Left ventricle myocardium inferior (tissue), 1 donor: ENCODE data around the gene TMPRSS3. TPM values are rescaled to one million over a fixed set of nuclear protein-coding genes. Genes with fewer than 3 reads are reported as not detected.

Experiments used
- DNase-seq: peaks from one replicate; pipeline ENCODE4 v3.0.0-alpha.2; 2020
- H3K27ac ChIP-seq: fragments of 200-600 bp; replicated peaks from 2 replicates; pipeline ENCODE4 v1.8.0; 2021
- H3K27me3 ChIP-seq: fragments of 200-600 bp; 2 replicates; pipeline ENCODE4 v1.8.0; 2021; ENCODE audit warnings: low read depth
- H3K36me3 ChIP-seq: fragments of 200-600 bp; 2 replicates; pipeline ENCODE4 v1.8.0; 2021
- H3K4me1 ChIP-seq: fragments of 200-600 bp; 2 replicates; pipeline ENCODE4 v1.8.0; 2021
- H3K4me3 ChIP-seq: fragments of 200-600 bp; 2 replicates; pipeline ENCODE4 v1.8.0; 2021; ENCODE audit warnings: mild to moderate bottlenecking, moderate library complexity
- H3K9me3 ChIP-seq: fragments of 200-600 bp; replicated peaks from 2 replicates; pipeline ENCODE4 v1.8.0; 2021
- CTCF ChIP-seq: fragments of 200-600 bp; IDR thresholded peaks from 2 replicates; pipeline ENCODE4 v1.8.0; 2021; ENCODE audit warnings: antibody characterized with exemption, mild to moderate bottlenecking, borderline replicate concordance
- intact Hi-C: fragments of 100-400 bp; cut with micrococcal nuclease; formaldehyde crosslinking; loops from one replicate; pipeline ENCODE4 v1.11.0; 2022
- total RNA-seq: library from RNA; stranded (reverse); fragmentation: NEBNext Ultra II Directional; extraction: Animal tissue kit (Norgen Biotek cat#: 25700); gene quantifications from one replicate; pipeline ENCODE4 v1.2.1, GENCODE V29; 2021
- donor health status: DM: no; HTN: yes; CAD: no; lungs with severe emphysema.

The TMPRSS3 gene
- total RNA-seq, 1 donor from 2014 or later, result not detected

GRCh38 chr21:42392731-42393442 lies 3.0 kb downstream of the TMPRSS3 start:
- DNase-seq, result no peak
- intact Hi-C loops, result no loop called here
- Histone ChIP-seq H3K27me3 (no peaks in the 10 kb centered on the region), H3K4me3 (peak overlapping the region; percentile 19), H3K4me1 (peaks cover 12% of the 10 kb centered on the region), H3K36me3 (no peaks in the 10 kb centered on the region), H3K27ac (no peak overlapping the region), H3K9me3 (no peaks in the 10 kb centered on the region)
- no peak for TF ChIP-seq CTCF

GRCh38 chr21:42391297-42391696 lies 4.6 kb downstream of the TMPRSS3 start:
- no peak overlapping the region for H3K4me3 ChIP-seq
- no peak for DNase-seq
- intact Hi-C loops, result no loop called here
- H3K27ac ChIP-seq, result no peak overlapping the region
- H3K4me1 ChIP-seq, result peaks cover 12% of the 10 kb centered on the region
- no peaks in the 10 kb centered on the region for H3K9me3 ChIP-seq
- no peak for TF ChIP-seq CTCF
- no peaks in the 10 kb centered on the region for H3K36me3 ChIP-seq
- H3K27me3 ChIP-seq, result no peaks in the 10 kb centered on the region

- no peaks in the 10 kb centered on the region for H3K36me3 ChIP-seq
- no peak overlapping the region for H3K4me3 ChIP-seq
- no peak overlapping the region for H3K27ac ChIP-seq
- peaks cover 12% of the 10 kb centered on the region for H3K4me1 ChIP-seq
- DNase-seq, result no peak
- H3K27me3 ChIP-seq, result no peaks in the 10 kb centered on the region
- TF ChIP-seq CTCF, result no peak
- H3K9me3 ChIP-seq, result no peaks in the 10 kb centered on the region
- intact Hi-C loops, result no loop called here
Measured at GRCh38 chr21:42390696-42391095, 5.2 kb downstream of the TMPRSS3 start.

GRCh38 chr21:42390193-42390592 lies 5.7 kb downstream of the TMPRSS3 start:
- no peak overlapping the region for H3K4me3 ChIP-seq
- H3K27me3 ChIP-seq, result no peaks in the 10 kb centered on the region
- H3K36me3 ChIP-seq, result no peaks in the 10 kb centered on the region
- intact Hi-C loops, result no loop called here
- no peak for TF ChIP-seq CTCF
- DNase-seq, result no peak
- no peak overlapping the region for H3K27ac ChIP-seq
- no peaks in the 10 kb centered on the region for H3K9me3 ChIP-seq
- peaks cover 12% of the 10 kb centered on the region for H3K4me1 ChIP-seq

GRCh38 chr21:42389449-42389835 lies 6.4 kb downstream of the TMPRSS3 start:
- Histone ChIP-seq H3K4me1 (peaks cover 11% of the 10 kb centered on the region), H3K4me3 (peak overlapping the region; percentile 27), H3K27me3 (no peaks in the 10 kb centered on the region), H3K9me3 (no peaks in the 10 kb centered on the region), H3K27ac (no peak overlapping the region), H3K36me3 (no peaks in the 10 kb centered on the region)
- intact Hi-C loops, result no loop called here
- TF ChIP-seq CTCF, result no peak
- DNase-seq, result no peak
